ENCODE results near the gene SAA2. TPM values are rescaled to one million over a fixed set of nuclear protein-coding genes. Genes with fewer than 3 reads are reported as not detected.

SAA2 gene
- total RNA-seq, 2 experiments from 2014 or later = 0.25 TPM; not detected in 1

DNA sequence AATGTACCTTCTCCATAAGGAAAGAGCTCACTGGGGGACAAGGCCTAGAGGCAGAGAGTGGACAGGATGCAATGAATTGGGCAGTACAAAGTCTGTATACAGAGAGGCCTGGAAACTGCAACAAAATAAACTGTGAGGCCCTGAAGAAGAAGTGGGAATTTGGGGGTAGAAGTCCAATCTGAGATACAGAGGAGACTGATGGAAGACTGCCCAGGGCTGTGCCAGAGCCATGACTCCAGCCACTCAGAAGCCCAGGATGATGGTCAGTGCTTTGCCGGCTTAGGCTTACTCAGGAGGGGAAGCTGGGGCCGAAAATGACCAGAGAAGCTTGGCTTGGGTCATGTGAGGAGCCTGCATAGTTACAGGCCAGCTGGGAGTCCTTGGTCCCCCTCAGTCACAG is 17.6 kb downstream of the SAA2 start:
- intact Hi-C loops (cut with DNase I, micrococcal nuclease) = loop anchor here in 1 of 2 experiments (10.0 kb wide), 1 partner anchor 534 kb away; no protein-coding TSS in a partner anchor
- ChIA-PET POLR2A (no interaction called here), CTCF (no interaction called here)
- no peak overlapping the region for H3K4me3 Mint-ChIP-seq
- no peak for TF ChIP-seq CTCF (IDR thresholded peaks at IDR 0.05)
- no peak for ATAC-seq (ENCODE audit: poor library complexity)
- no peak for DNase-seq
- no peaks in the 10 kb centered on the region for H3K4me1 ChIP-seq (ENCODE audit: insufficient read depth, low read length)
- H3K4me1 Mint-ChIP-seq (ENCODE audit: low read depth) = no peaks in the 10 kb centered on the region
- H3K27ac ChIP-seq (ENCODE audit: low read depth in 1 of 2, low read length in 2 of 2) = no peak overlapping the region
- H3K36me3 ChIP-seq (ENCODE audit: insufficient read depth, low read length) = no peaks in the 10 kb centered on the region
- H3K4me3 ChIP-seq (ENCODE audit: low read length) = no peak overlapping the region
- H3K9me3 ChIP-seq (ENCODE audit: control insufficient read depth in 1 of 2, insufficient read depth in 1 of 2, low read length in 2 of 2) = no peaks in the 10 kb centered on the region
- no peaks in the 10 kb centered on the region for H3K27me3 ChIP-seq (ENCODE audit: control insufficient read depth in 1 of 2, insufficient read depth in 2 of 2, low read length in 2 of 2)
- H3K9me3 Mint-ChIP-seq = no peaks in the 10 kb centered on the region
- H3K27ac Mint-ChIP-seq = no peak overlapping the region
- H3K27me3 Mint-ChIP-seq = peaks cover 6% of the 10 kb centered on the region
- no peaks in the 10 kb centered on the region for H3K36me3 Mint-ChIP-seq (ENCODE audit: low read depth)

DNA sequence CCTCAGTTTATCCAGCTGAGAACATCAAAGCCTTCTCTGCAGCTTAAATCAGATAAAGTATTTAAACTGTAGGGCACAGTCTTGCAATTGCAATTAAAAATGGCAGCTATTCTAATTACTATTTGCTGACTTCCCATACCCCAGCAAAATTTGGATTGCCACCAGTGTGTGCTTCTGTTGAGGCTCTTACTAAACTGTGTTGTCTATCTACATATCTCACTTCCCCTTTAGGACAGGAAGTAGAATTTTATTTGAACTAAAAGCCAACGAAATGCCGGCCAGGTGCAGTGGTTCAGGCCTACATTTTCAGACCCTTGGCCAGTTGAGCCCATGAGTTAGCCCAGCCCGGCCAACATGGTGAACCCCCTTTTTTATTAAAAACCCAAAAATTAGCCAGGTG is 19.0 kb downstream of the SAA2 start:
- DNase-seq = no peak
- H3K36me3 Mint-ChIP-seq (ENCODE audit: low read depth) = no peaks in the 10 kb centered on the region
- H3K27ac Mint-ChIP-seq = no peak overlapping the region
- H3K4me3 Mint-ChIP-seq = no peak overlapping the region
- no peaks in the 10 kb centered on the region for H3K9me3 Mint-ChIP-seq
- ChIA-PET CTCF (interaction anchor here (0.9 kb wide), 1 partner anchor 15 kb away, joined by 3 read pairs; no protein-coding TSS in a partner anchor), POLR2A (no interaction called here)
- intact Hi-C loops (cut with DNase I, micrococcal nuclease) = no loop called here
- Histone ChIP-seq H3K4me1 (ENCODE audit: insufficient read depth, low read length) (no peaks in the 10 kb centered on the region), H3K27ac (ENCODE audit: low read depth in 1 of 2, low read length in 2 of 2) (no peak overlapping the region), H3K27me3 (ENCODE audit: control insufficient read depth in 1 of 2, insufficient read depth in 2 of 2, low read length in 2 of 2) (no peaks in the 10 kb centered on the region), H3K36me3 (ENCODE audit: insufficient read depth, low read length) (no peaks in the 10 kb centered on the region), H3K9me3 (ENCODE audit: control insufficient read depth in 1 of 2, insufficient read depth in 1 of 2, low read length in 2 of 2) (no peaks in the 10 kb centered on the region), H3K4me3 (ENCODE audit: low read length) (no peak overlapping the region)
- no peak for TF ChIP-seq CTCF (IDR thresholded peaks at IDR 0.05)
- peaks cover 11% of the 10 kb centered on the region for H3K27me3 Mint-ChIP-seq
- no peak for ATAC-seq (ENCODE audit: poor library complexity)
- no peaks in the 10 kb centered on the region for H3K4me1 Mint-ChIP-seq (ENCODE audit: low read depth)

DNA sequence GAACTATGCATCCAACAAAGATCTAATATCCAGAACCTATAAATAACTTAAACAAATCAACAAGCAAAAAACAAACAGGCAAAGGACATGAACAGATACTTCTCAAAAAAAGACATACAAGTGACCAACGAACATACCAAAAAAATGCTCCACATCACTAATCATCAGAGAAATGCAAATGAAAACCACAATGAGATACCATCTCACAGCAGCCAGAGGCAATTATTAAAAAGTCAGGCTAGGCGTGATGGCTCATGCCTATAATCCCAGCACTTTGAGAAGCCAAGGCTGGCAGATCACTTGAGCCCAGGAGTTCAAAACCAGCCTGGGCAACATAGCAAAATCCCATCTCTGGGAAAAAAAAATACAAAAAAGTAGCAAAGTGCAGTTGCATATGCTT is 22.6 kb downstream of the SAA2 start:
- no peaks in the 10 kb centered on the region for H3K4me1 Mint-ChIP-seq (ENCODE audit: low read depth)
- DNase-seq (no peak), ATAC-seq (ENCODE audit: poor library complexity) (no peak)
- ChIA-PET POLR2A (no interaction called here), CTCF (no interaction called here)
- Histone ChIP-seq H3K4me3 (ENCODE audit: low read length) (no peak overlapping the region), H3K27me3 (ENCODE audit: control insufficient read depth in 1 of 2, insufficient read depth in 2 of 2, low read length in 2 of 2) (no peaks in the 10 kb centered on the region), H3K36me3 (ENCODE audit: insufficient read depth, low read length) (no peaks in the 10 kb centered on the region), H3K4me1 (ENCODE audit: insufficient read depth, low read length) (no peaks in the 10 kb centered on the region), H3K9me3 (ENCODE audit: control insufficient read depth in 1 of 2, insufficient read depth in 1 of 2, low read length in 2 of 2) (peaks cover 0 to 7% of the 10 kb centered on the region in 2 experiments), H3K27ac (ENCODE audit: low read depth in 1 of 2, low read length in 2 of 2) (no peak overlapping the region)
- H3K9me3 Mint-ChIP-seq = no peaks in the 10 kb centered on the region
- no peak overlapping the region for H3K4me3 Mint-ChIP-seq
- no peak for TF ChIP-seq CTCF (IDR thresholded peaks at IDR 0.05)
- intact Hi-C loops (cut with DNase I, micrococcal nuclease) = no loop called here
- H3K27me3 Mint-ChIP-seq = peaks cover 5% of the 10 kb centered on the region
- no peak overlapping the region for H3K27ac Mint-ChIP-seq
- H3K36me3 Mint-ChIP-seq (ENCODE audit: low read depth) = no peaks in the 10 kb centered on the region
